Astrocyte (in vitro differentiated cells and primary cell): ENCODE results near the gene GRM4.

Experiments used
- EZH2 ChIP-seq: IDR thresholded peaks from 2 replicates; pipeline ENCODE4 v1.6.1; 2012; ENCODE audit warnings: mild to moderate bottlenecking, low read length, inconsistent platforms; ENCODE audit not compliant: insufficient read depth
- TF ChIP-seq, protein P1 (sequence below): IDR thresholded peaks from 2 replicates; pipeline ENCODE4 v1.5.1; 2011; ENCODE audit warnings: low read depth, mild to moderate bottlenecking, inconsistent platforms, low read length, moderate library complexity; ENCODE audit not compliant: insufficient read depth

DNA sequence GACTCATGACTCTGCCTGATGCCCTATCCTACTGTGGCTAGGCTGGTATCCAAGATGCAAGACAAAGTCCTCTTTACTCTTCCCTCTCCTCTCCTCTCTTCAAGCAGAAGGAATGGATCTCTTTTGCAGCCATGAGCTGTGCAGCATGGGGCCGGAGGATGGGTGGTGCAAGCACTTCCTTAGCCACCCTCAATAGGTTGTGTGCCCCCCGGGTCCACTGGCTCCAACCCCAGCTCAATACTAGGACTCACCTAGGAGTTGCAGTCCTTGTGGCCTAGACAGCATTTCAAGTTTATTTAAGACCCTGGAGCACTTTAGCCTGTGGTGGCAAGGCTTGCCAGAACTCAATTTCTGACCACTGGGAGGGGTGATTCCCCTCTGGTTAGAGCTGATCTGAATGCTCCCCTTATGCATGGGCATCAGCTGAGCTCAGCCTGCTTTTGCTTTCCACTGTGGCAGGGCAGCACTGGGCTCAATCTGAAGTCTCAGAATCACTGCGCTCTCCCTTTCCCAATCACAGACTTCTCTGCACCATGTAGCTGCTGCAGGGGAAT, 29.0 kb upstream of the GRM4 start:
- TF ChIP-seq, protein P1, sequence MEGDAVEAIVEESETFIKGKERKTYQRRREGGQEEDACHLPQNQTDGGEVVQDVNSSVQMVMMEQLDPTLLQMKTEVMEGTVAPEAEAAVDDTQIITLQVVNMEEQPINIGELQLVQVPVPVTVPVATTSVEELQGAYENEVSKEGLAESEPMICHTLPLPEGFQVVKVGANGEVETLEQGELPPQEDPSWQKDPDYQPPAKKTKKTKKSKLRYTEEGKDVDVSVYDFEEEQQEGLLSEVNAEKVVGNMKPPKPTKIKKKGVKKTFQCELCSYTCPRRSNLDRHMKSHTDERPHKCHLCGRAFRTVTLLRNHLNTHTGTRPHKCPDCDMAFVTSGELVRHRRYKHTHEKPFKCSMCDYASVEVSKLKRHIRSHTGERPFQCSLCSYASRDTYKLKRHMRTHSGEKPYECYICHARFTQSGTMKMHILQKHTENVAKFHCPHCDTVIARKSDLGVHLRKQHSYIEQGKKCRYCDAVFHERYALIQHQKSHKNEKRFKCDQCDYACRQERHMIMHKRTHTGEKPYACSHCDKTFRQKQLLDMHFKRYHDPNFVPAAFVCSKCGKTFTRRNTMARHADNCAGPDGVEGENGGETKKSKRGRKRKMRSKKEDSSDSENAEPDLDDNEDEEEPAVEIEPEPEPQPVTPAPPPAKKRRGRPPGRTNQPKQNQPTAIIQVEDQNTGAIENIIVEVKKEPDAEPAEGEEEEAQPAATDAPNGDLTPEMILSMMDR: no peak
- TF ChIP-seq EZH2: no peak
